Activated naive CD4-positive, alpha-beta T cell treated with anti-CD3 and anti-CD28 coated beads, Interleukin-2, amount 50 U/mL, for 24 hours (primary cell): ENCODE data around the gene AGAP1.

Experiments used
- H3K27ac Mint-ChIP-seq: one replicate; pipeline ENCODE4 v1.8.0; 2021; ENCODE audit warnings: mild to moderate bottlenecking, mixed read lengths
- H3K27me3 Mint-ChIP-seq: one replicate; pipeline ENCODE4 v1.8.0; 2021; ENCODE audit warnings: mixed read lengths
- H3K36me3 Mint-ChIP-seq: one replicate; pipeline ENCODE4 v1.8.0; 2021; ENCODE audit warnings: mixed read lengths
- H3K4me1 Mint-ChIP-seq: one replicate; pipeline ENCODE4 v1.8.0; 2021; ENCODE audit warnings: mixed read lengths
- H3K4me3 Mint-ChIP-seq: one replicate; pipeline ENCODE4 v1.8.0; 2021; ENCODE audit warnings: mild to moderate bottlenecking, mixed read lengths
- H3K9me3 Mint-ChIP-seq: one replicate; pipeline ENCODE4 v1.8.0; 2021; ENCODE audit warnings: mixed read lengths

AGAP1 gene

DNA sequence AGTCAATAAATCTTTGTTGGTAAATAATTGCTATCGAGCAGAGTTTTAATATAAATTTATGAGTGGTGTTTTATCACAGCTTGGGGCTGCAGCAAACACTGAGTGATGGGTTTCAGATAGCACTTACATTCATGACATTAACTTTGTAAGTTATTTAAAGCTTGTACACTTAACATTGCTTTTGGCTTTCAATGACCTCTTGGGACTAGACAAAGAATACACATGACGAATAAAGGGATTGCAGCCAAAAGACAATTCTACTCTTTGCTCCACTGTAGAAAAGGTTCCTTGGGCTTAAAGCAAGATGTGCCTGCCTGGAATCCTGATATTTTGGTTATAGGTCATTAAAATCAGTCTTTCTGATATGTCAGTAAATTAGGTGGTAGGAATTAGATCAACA lies 374.8 kb downstream of the AGAP1 start:
- Mint-ChIP-seq H3K36me3 (no peaks in the 10 kb centered on the region), H3K4me3 (no peak overlapping the region), H3K27ac (no peak overlapping the region), H3K4me1 (no peaks in the 10 kb centered on the region), H3K27me3 (peaks cover 11% of the 10 kb centered on the region), H3K9me3 (peaks cover 5% of the 10 kb centered on the region)

- Mint-ChIP-seq H3K9me3 (peaks cover 5% of the 10 kb centered on the region), H3K27me3 (peaks cover 3% of the 10 kb centered on the region), H3K27ac (no peak overlapping the region), H3K4me3 (no peak overlapping the region), H3K4me1 (no peaks in the 10 kb centered on the region), H3K36me3 (no peaks in the 10 kb centered on the region)
Measured at GRCh38 chr2:235870515-235870914, 376.7 kb downstream of the AGAP1 start.

GRCh38 chr2:235876099-235876679 lies 382.3 kb downstream of the AGAP1 start:
- no peak overlapping the region for H3K27ac Mint-ChIP-seq
- no peaks in the 10 kb centered on the region for H3K36me3 Mint-ChIP-seq
- no peaks in the 10 kb centered on the region for H3K9me3 Mint-ChIP-seq
- no peaks in the 10 kb centered on the region for H3K27me3 Mint-ChIP-seq
- H3K4me3 Mint-ChIP-seq, result no peak overlapping the region
- no peaks in the 10 kb centered on the region for H3K4me1 Mint-ChIP-seq

- H3K27ac Mint-ChIP-seq, result no peak overlapping the region
- H3K4me3 Mint-ChIP-seq, result no peak overlapping the region
- no peaks in the 10 kb centered on the region for H3K36me3 Mint-ChIP-seq
Measured at GRCh38 chr2:235877275-235877802, 383.5 kb downstream of the AGAP1 start.

GRCh38 chr2:235879116-235879515 lies 385.3 kb downstream of the AGAP1 start:
- Mint-ChIP-seq H3K27ac (no peak overlapping the region), H3K4me1 (no peaks in the 10 kb centered on the region), H3K9me3 (no peaks in the 10 kb centered on the region), H3K4me3 (no peak overlapping the region), H3K27me3 (no peaks in the 10 kb centered on the region), H3K36me3 (no peaks in the 10 kb centered on the region)

More at GRCh38 chr2:235877275-235877802, 383.5 kb downstream of the AGAP1 start:
- no peaks in the 10 kb centered on the region for H3K4me1 Mint-ChIP-seq
- H3K27me3 Mint-ChIP-seq, result no peaks in the 10 kb centered on the region
- H3K9me3 Mint-ChIP-seq, result no peaks in the 10 kb centered on the region

DNA sequence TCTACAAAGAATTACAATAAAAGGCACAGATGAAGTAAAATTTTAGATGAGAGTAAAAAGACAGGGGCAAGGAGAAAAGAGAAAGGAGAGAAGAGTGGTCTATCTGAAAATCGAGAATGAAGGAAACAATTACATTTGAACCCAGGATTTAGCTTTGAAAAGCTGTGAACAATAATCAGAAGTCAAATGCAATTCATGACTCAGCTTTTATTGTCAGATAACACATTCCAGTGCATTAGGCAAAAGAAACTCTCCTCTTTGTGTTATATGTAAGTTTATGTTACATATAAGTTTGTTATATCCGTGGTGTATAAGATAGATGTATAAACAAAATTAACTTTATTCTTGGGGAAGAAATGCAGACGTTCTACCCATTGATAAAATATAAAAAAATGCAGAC lies 389.8 kb downstream of the AGAP1 start:
- Mint-ChIP-seq H3K27me3 (peaks cover 1% of the 10 kb centered on the region), H3K4me3 (no peak overlapping the region), H3K9me3 (no peaks in the 10 kb centered on the region), H3K36me3 (no peaks in the 10 kb centered on the region), H3K27ac (no peak overlapping the region), H3K4me1 (no peaks in the 10 kb centered on the region)

DNA sequence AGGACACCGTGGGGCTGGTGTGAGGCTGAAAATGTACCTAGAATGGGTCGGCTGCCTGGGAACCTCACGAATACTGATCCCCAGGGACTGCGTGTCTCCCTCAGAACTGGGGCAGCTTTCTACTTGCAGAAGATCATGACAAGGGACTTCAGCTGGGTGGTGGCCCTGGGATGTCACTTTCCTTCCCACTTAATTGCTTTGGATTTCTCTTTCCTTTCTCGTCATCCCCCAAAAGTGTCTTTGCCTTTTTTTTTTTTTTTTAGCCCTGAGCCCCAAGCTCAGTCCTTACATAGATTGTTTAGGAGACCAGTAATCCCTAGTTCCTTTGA lies 395.4 kb downstream of the AGAP1 start:
- no peaks in the 10 kb centered on the region for H3K4me1 Mint-ChIP-seq
- H3K27me3 Mint-ChIP-seq, result peaks cover 1% of the 10 kb centered on the region
- no peak overlapping the region for H3K4me3 Mint-ChIP-seq
- no peaks in the 10 kb centered on the region for H3K36me3 Mint-ChIP-seq
- H3K27ac Mint-ChIP-seq, result no peak overlapping the region
- H3K9me3 Mint-ChIP-seq, result no peaks in the 10 kb centered on the region

- Mint-ChIP-seq H3K4me3 (no peak overlapping the region), H3K36me3 (no peaks in the 10 kb centered on the region), H3K4me1 (no peaks in the 10 kb centered on the region), H3K27ac (no peak overlapping the region), H3K9me3 (no peaks in the 10 kb centered on the region), H3K27me3 (no peaks in the 10 kb centered on the region)
Measured at GRCh38 chr2:235893129-235893698, 399.4 kb downstream of the AGAP1 start.

DNA sequence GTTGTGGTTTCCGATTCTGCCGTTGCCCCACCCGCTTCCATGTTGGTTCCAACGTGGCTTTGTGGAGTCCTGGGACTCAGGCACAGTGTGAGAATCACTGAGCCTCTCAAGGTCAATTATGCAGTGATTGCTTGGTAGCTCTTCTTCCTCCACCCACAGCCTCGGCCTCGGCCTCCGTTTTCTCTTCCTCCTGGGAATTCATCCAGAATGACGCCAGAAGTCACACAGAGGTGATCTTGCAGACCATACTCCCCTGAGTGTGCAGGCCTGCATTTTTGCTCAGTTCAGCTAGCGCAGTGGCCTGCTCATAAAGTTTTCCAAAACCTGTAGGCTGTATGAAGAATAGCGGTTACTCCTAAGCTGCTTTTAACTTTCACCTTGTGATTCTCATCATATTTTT lies 401.0 kb downstream of the AGAP1 start:
- no peak overlapping the region for H3K4me3 Mint-ChIP-seq
- no peaks in the 10 kb centered on the region for H3K36me3 Mint-ChIP-seq
- no peaks in the 10 kb centered on the region for H3K9me3 Mint-ChIP-seq
- no peaks in the 10 kb centered on the region for H3K27me3 Mint-ChIP-seq
- no peaks in the 10 kb centered on the region for H3K4me1 Mint-ChIP-seq
- no peak overlapping the region for H3K27ac Mint-ChIP-seq

DNA sequence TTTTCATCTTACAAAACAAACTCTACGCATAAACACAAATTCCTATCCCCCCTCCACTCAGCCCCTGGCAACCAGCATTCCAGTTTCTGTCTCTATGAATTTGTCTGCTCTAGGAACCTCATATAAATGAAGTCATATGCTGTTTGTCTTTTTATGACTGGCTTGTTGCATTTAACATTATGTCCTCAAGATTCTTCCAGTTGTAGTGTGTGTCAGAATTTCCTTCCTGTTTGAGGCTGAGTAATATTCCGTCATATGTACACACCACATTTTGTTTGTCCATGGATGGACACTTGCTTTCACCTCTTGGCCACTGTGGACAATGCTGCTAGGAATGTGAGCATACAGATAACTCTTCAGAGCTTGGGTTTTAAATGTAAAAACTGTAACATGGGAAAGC lies 402.2 kb downstream of the AGAP1 start:
- no peaks in the 10 kb centered on the region for H3K27me3 Mint-ChIP-seq
- no peaks in the 10 kb centered on the region for H3K4me1 Mint-ChIP-seq
- H3K4me3 Mint-ChIP-seq, result no peak overlapping the region
- no peaks in the 10 kb centered on the region for H3K9me3 Mint-ChIP-seq
- no peak overlapping the region for H3K27ac Mint-ChIP-seq
- no peaks in the 10 kb centered on the region for H3K36me3 Mint-ChIP-seq

GRCh38 chr2:235897992-235898391 lies 404.1 kb downstream of the AGAP1 start:
- no peaks in the 10 kb centered on the region for H3K27me3 Mint-ChIP-seq
- H3K36me3 Mint-ChIP-seq, result no peaks in the 10 kb centered on the region
- H3K4me1 Mint-ChIP-seq, result no peaks in the 10 kb centered on the region
- H3K27ac Mint-ChIP-seq, result no peak overlapping the region
- no peaks in the 10 kb centered on the region for H3K9me3 Mint-ChIP-seq
- H3K4me3 Mint-ChIP-seq, result no peak overlapping the region

GRCh38 chr2:235898766-235899165 lies 404.9 kb downstream of the AGAP1 start:
- H3K27ac Mint-ChIP-seq, result no peak overlapping the region
- no peaks in the 10 kb centered on the region for H3K36me3 Mint-ChIP-seq
- H3K4me1 Mint-ChIP-seq, result no peaks in the 10 kb centered on the region
- H3K9me3 Mint-ChIP-seq, result no peaks in the 10 kb centered on the region
- no peaks in the 10 kb centered on the region for H3K27me3 Mint-ChIP-seq
- H3K4me3 Mint-ChIP-seq, result no peak overlapping the region

DNA sequence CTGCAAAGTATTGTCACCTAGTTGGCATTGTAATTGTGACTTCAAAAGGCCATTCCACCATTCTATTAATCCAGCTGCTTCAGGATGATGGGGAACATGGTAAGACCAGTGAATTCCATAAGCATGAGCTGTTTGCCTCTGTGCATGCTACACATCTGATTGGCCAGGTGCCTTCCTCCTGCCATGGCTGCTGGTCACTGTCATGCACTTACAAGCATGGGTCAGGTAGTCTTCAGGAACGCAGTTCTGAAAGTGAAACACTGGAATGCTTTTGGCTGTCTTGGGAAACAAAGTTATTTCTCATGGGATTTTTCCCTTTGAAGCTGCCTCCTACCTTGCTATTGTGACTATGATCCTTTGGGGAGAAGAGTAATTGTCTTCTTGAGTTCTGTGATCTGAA lies 406.8 kb downstream of the AGAP1 start:
- H3K4me1 Mint-ChIP-seq, result no peaks in the 10 kb centered on the region
- peaks cover 1% of the 10 kb centered on the region for H3K27me3 Mint-ChIP-seq
- no peak overlapping the region for H3K4me3 Mint-ChIP-seq
- H3K36me3 Mint-ChIP-seq, result no peaks in the 10 kb centered on the region
- no peak overlapping the region for H3K27ac Mint-ChIP-seq
- H3K9me3 Mint-ChIP-seq, result no peaks in the 10 kb centered on the region

DNA sequence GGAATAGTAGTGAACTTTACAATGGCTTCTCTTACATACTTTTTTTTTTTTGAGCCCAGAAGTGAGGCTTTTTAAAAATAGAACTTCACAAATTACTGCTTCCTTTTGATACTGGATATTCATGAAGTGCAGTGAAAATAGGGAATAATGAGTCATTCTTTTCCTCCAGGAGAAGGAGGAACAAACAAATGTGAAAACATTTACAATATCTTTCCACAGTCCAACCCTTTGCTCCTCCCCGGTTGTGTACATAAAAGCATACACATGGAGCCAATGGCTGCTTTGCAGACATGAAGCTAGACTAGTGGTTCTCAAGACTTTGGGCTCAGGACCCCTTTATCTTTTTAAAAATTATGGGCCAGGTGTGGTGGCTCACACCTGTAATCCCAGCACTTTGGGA lies 407.4 kb downstream of the AGAP1 start:
- Mint-ChIP-seq H3K27me3 (peaks cover 3% of the 10 kb centered on the region), H3K4me1 (no peaks in the 10 kb centered on the region), H3K27ac (no peak overlapping the region), H3K36me3 (no peaks in the 10 kb centered on the region), H3K9me3 (no peaks in the 10 kb centered on the region), H3K4me3 (no peak overlapping the region)

- Mint-ChIP-seq H3K27ac (no peak overlapping the region), H3K27me3 (peaks cover 3% of the 10 kb centered on the region), H3K4me3 (no peak overlapping the region), H3K4me1 (no peaks in the 10 kb centered on the region), H3K9me3 (no peaks in the 10 kb centered on the region), H3K36me3 (no peaks in the 10 kb centered on the region)
Measured at GRCh38 chr2:235903782-235904584, 410.1 kb downstream of the AGAP1 start.

DNA sequence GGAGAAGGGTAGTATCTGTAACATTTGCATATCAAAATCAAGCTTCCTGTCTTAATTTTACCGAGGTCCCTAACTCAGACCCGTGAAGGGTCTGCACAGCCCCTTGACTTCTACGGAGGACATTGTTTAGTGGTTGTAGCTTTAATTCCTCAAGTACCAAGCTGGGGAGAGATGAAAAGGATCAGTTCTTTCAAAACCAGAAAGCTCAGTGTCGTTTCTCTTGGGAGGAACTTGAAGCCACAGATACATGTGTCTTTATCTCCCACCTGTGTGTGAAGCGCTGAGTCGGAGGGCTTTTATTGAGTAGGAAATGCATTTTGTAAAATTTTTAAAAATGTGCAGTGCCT lies 410.7 kb downstream of the AGAP1 start:
- no peak overlapping the region for H3K27ac Mint-ChIP-seq
- no peaks in the 10 kb centered on the region for H3K36me3 Mint-ChIP-seq
- no peaks in the 10 kb centered on the region for H3K9me3 Mint-ChIP-seq
- no peak overlapping the region for H3K4me3 Mint-ChIP-seq
- H3K27me3 Mint-ChIP-seq, result peaks cover 3% of the 10 kb centered on the region
- H3K4me1 Mint-ChIP-seq, result no peaks in the 10 kb centered on the region
